Aorta (tissue), 5 donors: Measurements from ENCODE around the gene IQSEC2. TPM values are rescaled to one million over a fixed set of nuclear protein-coding genes. Genes with fewer than 3 reads are reported as not detected.

ENCODE experiments used
- ATAC-seq: fragments of 200-7000 bp; cut with Tn5 transposase; one replicate; pipeline ENCODE4 v1.9.1; 2022; ENCODE audit warnings: moderate library complexity; ENCODE audit not compliant: low FRiP score
- DNase-seq, 2 donors: peaks; one replicate each; pipeline ENCODE4 v3.0.0-alpha.2; 2020
- H3K27ac ChIP-seq, 2 donors: one replicate each; pipeline ENCODE4 v1.5.1; 2013; ENCODE audit warnings: low read length in 2 of 2, mild to moderate bottlenecking in 2 of 2, moderate library complexity in 2 of 2, control low read depth in 1 of 2, inconsistent platforms in 1 of 2, low read depth in 1 of 2
- H3K27me3 ChIP-seq, 2 donors: one replicate each; pipeline ENCODE4 v1.6.1; 2013; ENCODE audit warnings: control low read depth in 1 of 2, low read length in 1 of 2, mild to moderate bottlenecking in 1 of 2, moderate library complexity in 1 of 2; ENCODE audit not compliant: insufficient read depth in 2 of 2, control insufficient read depth in 1 of 2
- H3K36me3 ChIP-seq, 2 donors: one replicate each; pipeline ENCODE4 v1.6.1; 2013; ENCODE audit warnings: control low read depth in 1 of 2, low read length in 1 of 2, mild to moderate bottlenecking in 1 of 2; ENCODE audit not compliant: insufficient read depth in 2 of 2, control insufficient read depth in 1 of 2
- H3K4me1 ChIP-seq, 2 donors: one replicate each; pipeline ENCODE4 v1.6.1; 2013; ENCODE audit warnings: low read length in 2 of 2, control low read depth in 1 of 2, mild to moderate bottlenecking in 1 of 2, moderate library complexity in 1 of 2; ENCODE audit not compliant: insufficient read depth in 2 of 2, control insufficient read depth in 1 of 2
- H3K4me3 ChIP-seq, 2 donors: one replicate each; pipeline ENCODE4 v1.5.1; 2013; ENCODE audit warnings: low read length in 2 of 2, control low read depth in 1 of 2, mild to moderate bottlenecking in 1 of 2
- H3K9me3 ChIP-seq: one replicate; pipeline ENCODE4 v1.6.1; 2013; ENCODE audit warnings: mild to moderate bottlenecking, low read length; ENCODE audit not compliant: control insufficient read depth
- WGBS, 2 donors: extraction: QIAGEN DNeasy Blood & Tissue Kit; methylation state at CpG; one replicate each; pipeline ENCODE4 v1.1.7; 2013; 5-methylcytosine and 5-hydroxymethylcytosine counted together
- intact Hi-C, 2 donors: fragments of 100-400 bp; cut with DNase I; formaldehyde crosslinking; loops; one replicate each; pipeline versions ENCODE4 v1.14.2 to v1.15.0; 2022
- polyA plus RNA-seq, 2 donors: library from polyadenylated mRNA; stranded (reverse); fragments of 200-250 nt; gene quantifications; one replicate each; pipeline ENCODE4 v1.2.3, GENCODE V29; 2013
- total RNA-seq, 2 donors: library from RNA; stranded (reverse); fragmentation: NEBNext Ultra II Directional; extraction: Animal tissue kit (Norgen Biotek cat#: 25700); gene quantifications; one replicate each; pipeline ENCODE4 v1.2.1, GENCODE V29; 2021
- donor health status: healthy with polysubstance abuse.
- donor health status: Bipolar disorder and iron deficiency.
- donor health status: DM: no; HTN: no; CAD: no.
- donor health status: DM: no; HTN: no; CAD: no.
- donor health status: DM: yes; HTN: yes; CAD: no.

Gene IQSEC2
- total and polyA plus RNA-seq, 4 donors: 15.2 to 27.4 (median 16.2) TPM

- Histone ChIP-seq H3K9me3 (no peaks in the 10 kb centered on the region), H3K36me3 (no peaks in the 10 kb centered on the region), H3K4me1 (no peaks in the 10 kb centered on the region), H3K27me3 (no peaks in the 10 kb centered on the region), H3K27ac (no peak overlapping the region), H3K4me3 (no peak overlapping the region)
- ATAC-seq (no peak), DNase-seq (no peak)
- WGBS, 2 donors: 78 to 93% methylated on average over 7 of the region's 7 CpGs
- intact Hi-C loops: no loop called here
Measured at GRCh38 chrX:53290441-53291041, 9.2 kb upstream of the IQSEC2 start.

GRCh38 chrX:53288189-53288588, 6.8 kb upstream of the IQSEC2 start:
- H3K27ac ChIP-seq: no peak overlapping the region
- H3K9me3 ChIP-seq: no peaks in the 10 kb centered on the region
- H3K4me1 ChIP-seq: no peaks in the 10 kb centered on the region
- no peaks in the 10 kb centered on the region for H3K36me3 ChIP-seq
- H3K4me3 ChIP-seq: no peak overlapping the region
- peak; percentile 26 for ATAC-seq
- intact Hi-C loops: no loop called here
- peak in 1 of 2 donors; percentile 74 for DNase-seq
- no peaks in the 10 kb centered on the region for H3K27me3 ChIP-seq
- WGBS, 2 donors: 23 to 33% methylated on average over 8 of the region's 8 CpGs

GRCh38 chrX:53287493-53288138, 6.2 kb upstream of the IQSEC2 start:
- Histone ChIP-seq H3K4me3 (no peak overlapping the region), H3K27ac (peak overlapping the region in 1 of 2 donors; percentile 48), H3K9me3 (no peaks in the 10 kb centered on the region), H3K4me1 (no peaks in the 10 kb centered on the region), H3K27me3 (no peaks in the 10 kb centered on the region), H3K36me3 (no peaks in the 10 kb centered on the region)
- 6 to 24% methylated on average over 11 of the region's 11 CpGs for WGBS, 2 donors
- peak; percentile 83 to 85 for DNase-seq
- peak; percentile 72 for ATAC-seq
- intact Hi-C loops: no loop called here

GRCh38 chrX:53286171-53286570, 4.8 kb upstream of the IQSEC2 start:
- H3K27ac ChIP-seq: no peak overlapping the region
- H3K4me1 ChIP-seq: no peaks in the 10 kb centered on the region
- intact Hi-C loops: no loop called here
- no peaks in the 10 kb centered on the region for H3K9me3 ChIP-seq
- no peak for ATAC-seq
- no peaks in the 10 kb centered on the region for H3K27me3 ChIP-seq
- WGBS, 2 donors: 83 to 89% methylated on average over 3 of the region's 3 CpGs
- no peak overlapping the region for H3K4me3 ChIP-seq
- H3K36me3 ChIP-seq: no peaks in the 10 kb centered on the region
- no peak for DNase-seq

- Histone ChIP-seq H3K4me1 (no peaks in the 10 kb centered on the region), H3K27me3 (no peaks in the 10 kb centered on the region), H3K9me3 (no peaks in the 10 kb centered on the region), H3K36me3 (no peaks in the 10 kb centered on the region), H3K4me3 (no peak overlapping the region), H3K27ac (no peak overlapping the region)
- intact Hi-C loops: loop anchor here in 1 of 2 donors (2.0 kb wide), 1 partner anchor 45 kb away; no protein-coding TSS in a partner anchor
- no peak for ATAC-seq
- DNase-seq: no peak
- 84 to 94% methylated on average over 3 of the region's 3 CpGs for WGBS, 2 donors
Measured at GRCh38 chrX:53285591-53285990, 4.2 kb upstream of the IQSEC2 start.

GRCh38 chrX:53284684-53285447, 3.5 kb upstream of the IQSEC2 start:
- no peak overlapping the region for H3K27ac ChIP-seq

GRCh38 chrX:53283567-53283966, 2.2 kb upstream of the IQSEC2 start:
- H3K4me3 ChIP-seq: no peak overlapping the region
- H3K36me3 ChIP-seq: no peaks in the 10 kb centered on the region
- ATAC-seq: no peak
- H3K4me1 ChIP-seq: no peaks in the 10 kb centered on the region
- WGBS, 2 donors: 73 to 81% methylated on average over 3 of the region's 3 CpGs
- DNase-seq: no peak
- H3K9me3 ChIP-seq: no peaks in the 10 kb centered on the region
- no peaks in the 10 kb centered on the region for H3K27me3 ChIP-seq
- intact Hi-C loops: no loop called here
- H3K27ac ChIP-seq: no peak overlapping the region

More at GRCh38 chrX:53284684-53285447, 3.5 kb upstream of the IQSEC2 start:
- DNase-seq (peak; percentile 67 to 83), ATAC-seq (peak; percentile 70)
- no peaks in the 10 kb centered on the region for H3K27me3 ChIP-seq
- intact Hi-C loops: loop anchor here in 1 of 2 donors (2.0 kb wide), 1 partner anchor 46 kb away; no protein-coding TSS in a partner anchor
- no peaks in the 10 kb centered on the region for H3K4me1 ChIP-seq
- no peak overlapping the region for H3K4me3 ChIP-seq
- 38% methylated on average over 8 of the region's 8 CpGs for WGBS, 2 donors
- H3K9me3 ChIP-seq: no peaks in the 10 kb centered on the region
- no peaks in the 10 kb centered on the region for H3K36me3 ChIP-seq

GRCh38 chrX:53283099-53283498, 1.7 kb upstream of the IQSEC2 start:
- H3K4me3 ChIP-seq: no peak overlapping the region
- WGBS, 2 donors: 93 to 99% methylated on average over 3 of the region's 3 CpGs
- intact Hi-C loops: no loop called here
- no peak overlapping the region for H3K27ac ChIP-seq
- no peaks in the 10 kb centered on the region for H3K27me3 ChIP-seq
- no peaks in the 10 kb centered on the region for H3K36me3 ChIP-seq
- DNase-seq (no peak), ATAC-seq (no peak)
- no peaks in the 10 kb centered on the region for H3K4me1 ChIP-seq
- H3K9me3 ChIP-seq: no peaks in the 10 kb centered on the region
